HepG2 (cell line): ENCODE measurements around the gene ZNF181.

ENCODE experiments used
- CREB1 ChIP-seq, 2 experiments: fragments of 450-650 bp in 1 of 2; IDR thresholded peaks; 2 replicates each; pipeline ENCODE4 v1.6.1; 2016 to 2017; ENCODE audit warnings: control low read depth in 1 of 2, mild to moderate bottlenecking in 1 of 2, missing compliant biosample characterization in 1 of 2, missing genetic modification characterization in 1 of 2
- SOX6 ChIP-seq, 2 experiments: fragments of 450-650 bp in 1 of 2; sonication (generic) in 1 of 2; formaldehyde crosslinking in 1 of 2; IDR thresholded peaks; 2 replicates each; pipeline versions ENCODE4 v1.4.0 to v1.6.1; 2017 to 2020; ENCODE audit warnings: antibody characterized with exemption in 1 of 2, mild to moderate bottlenecking in 1 of 2, missing genetic modification reagents in 1 of 2
- TF ChIP-seq, protein P1 (sequence below): sonication (generic); formaldehyde crosslinking; IDR thresholded peaks from 2 replicates; pipeline ENCODE4 v1.5.0; 2020; ENCODE audit warnings: mild to moderate bottlenecking, missing genetic modification reagents, moderate library complexity

DNA sequence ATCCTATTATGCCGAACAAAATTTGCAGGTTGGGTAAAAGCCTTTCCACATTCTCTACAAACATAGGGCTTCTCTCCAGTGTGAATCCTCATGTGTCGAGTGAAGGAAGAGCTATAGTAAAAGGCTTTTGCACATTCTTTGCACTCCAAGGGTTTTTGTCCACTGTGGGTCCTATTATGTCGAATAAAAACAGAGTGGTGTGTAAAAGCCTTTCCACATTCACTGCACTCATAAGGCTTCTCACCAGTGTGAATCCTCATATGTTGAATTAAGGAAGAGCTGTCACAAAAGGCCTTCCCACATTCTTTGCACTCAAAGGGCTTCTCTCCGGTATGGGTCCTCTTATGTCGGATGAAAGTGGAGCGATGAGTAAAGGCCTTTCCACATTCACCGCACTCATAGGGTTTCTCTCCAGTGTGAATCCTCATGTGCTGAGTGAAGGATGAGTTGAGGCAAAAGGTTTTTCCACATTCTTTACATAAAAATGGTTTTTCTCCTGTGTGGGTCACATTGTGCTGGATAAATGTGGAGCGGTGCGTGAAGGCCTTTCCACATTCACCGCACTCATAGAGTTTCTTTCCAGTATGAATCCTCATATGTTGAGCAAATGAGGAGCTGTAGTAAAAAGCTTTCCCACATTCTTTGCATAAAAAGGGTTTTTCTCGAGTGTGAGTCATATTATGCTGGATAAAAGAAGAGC lies 25.3 kb downstream of the ZNF181 start:
- TF ChIP-seq SOX6 (IDR thresholded peaks at IDR 0.05) (no peak), SOX6 (CRISPR knock-in tag; IDR thresholded peaks at IDR 0.05) (no peak), CREB1 (IDR thresholded peaks at IDR 0.05) (no peak), CREB1 (CRISPR knock-in tag; IDR thresholded peaks at IDR 0.05) (no peak)
- TF ChIP-seq, protein P1, sequence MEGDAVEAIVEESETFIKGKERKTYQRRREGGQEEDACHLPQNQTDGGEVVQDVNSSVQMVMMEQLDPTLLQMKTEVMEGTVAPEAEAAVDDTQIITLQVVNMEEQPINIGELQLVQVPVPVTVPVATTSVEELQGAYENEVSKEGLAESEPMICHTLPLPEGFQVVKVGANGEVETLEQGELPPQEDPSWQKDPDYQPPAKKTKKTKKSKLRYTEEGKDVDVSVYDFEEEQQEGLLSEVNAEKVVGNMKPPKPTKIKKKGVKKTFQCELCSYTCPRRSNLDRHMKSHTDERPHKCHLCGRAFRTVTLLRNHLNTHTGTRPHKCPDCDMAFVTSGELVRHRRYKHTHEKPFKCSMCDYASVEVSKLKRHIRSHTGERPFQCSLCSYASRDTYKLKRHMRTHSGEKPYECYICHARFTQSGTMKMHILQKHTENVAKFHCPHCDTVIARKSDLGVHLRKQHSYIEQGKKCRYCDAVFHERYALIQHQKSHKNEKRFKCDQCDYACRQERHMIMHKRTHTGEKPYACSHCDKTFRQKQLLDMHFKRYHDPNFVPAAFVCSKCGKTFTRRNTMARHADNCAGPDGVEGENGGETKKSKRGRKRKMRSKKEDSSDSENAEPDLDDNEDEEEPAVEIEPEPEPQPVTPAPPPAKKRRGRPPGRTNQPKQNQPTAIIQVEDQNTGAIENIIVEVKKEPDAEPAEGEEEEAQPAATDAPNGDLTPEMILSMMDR (CRISPR knock-in tag): no peak
